CD4-positive, alpha-beta T cell treated with Interleukin-15 for 1 hour (primary cell): ENCODE results near the gene CFHR4.
"Not testable (repeated sequence)": the region's sequence is repeated elsewhere in the genome, so short reads cannot be mapped to it uniquely, and the experiment has no call there.

Experiments used
- DNase-seq: peaks from one replicate; pipeline ENCODE4 v3.0.0-alpha.2; 2020

The CFHR4 gene

DNA sequence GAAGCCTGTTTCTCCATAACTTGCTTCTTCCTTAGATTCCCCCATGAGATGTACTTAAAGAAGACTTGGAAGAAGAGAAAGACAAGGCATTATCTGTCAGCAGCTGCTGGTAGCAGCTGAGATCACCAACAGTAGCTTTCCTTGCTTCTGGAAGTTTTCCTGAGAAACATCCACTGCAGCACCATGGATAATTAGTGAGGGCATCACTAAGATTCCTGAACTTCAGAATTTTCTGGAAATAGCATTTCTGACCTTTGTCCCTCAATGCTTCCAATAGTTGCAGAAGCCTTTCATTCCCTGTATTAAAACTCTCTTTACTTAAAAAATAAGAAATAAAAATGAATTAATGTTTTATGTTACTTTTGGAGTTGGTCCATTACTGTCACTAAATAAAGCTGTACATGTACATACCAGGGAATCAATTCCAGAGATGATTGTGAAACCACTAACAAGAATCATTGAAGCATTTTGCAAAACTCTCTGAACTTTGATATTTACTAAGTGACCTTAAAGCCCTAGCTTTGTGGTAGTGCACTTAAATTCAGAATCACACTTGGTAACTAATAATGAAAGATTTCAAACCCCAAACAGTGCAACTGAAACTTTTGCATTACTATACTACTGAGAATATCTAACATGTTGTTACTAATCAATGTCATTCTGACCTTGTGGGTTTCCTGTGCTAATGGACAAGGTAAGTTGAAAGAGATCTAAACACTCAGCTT, at the start of gene CFHR4:
CFHR4 (plus strand) TSS at position 538 of the 725 bp plus-strand sequence; CDS start at position 637, 99 bp downstream.
- DNase-seq = no peak

DNA sequence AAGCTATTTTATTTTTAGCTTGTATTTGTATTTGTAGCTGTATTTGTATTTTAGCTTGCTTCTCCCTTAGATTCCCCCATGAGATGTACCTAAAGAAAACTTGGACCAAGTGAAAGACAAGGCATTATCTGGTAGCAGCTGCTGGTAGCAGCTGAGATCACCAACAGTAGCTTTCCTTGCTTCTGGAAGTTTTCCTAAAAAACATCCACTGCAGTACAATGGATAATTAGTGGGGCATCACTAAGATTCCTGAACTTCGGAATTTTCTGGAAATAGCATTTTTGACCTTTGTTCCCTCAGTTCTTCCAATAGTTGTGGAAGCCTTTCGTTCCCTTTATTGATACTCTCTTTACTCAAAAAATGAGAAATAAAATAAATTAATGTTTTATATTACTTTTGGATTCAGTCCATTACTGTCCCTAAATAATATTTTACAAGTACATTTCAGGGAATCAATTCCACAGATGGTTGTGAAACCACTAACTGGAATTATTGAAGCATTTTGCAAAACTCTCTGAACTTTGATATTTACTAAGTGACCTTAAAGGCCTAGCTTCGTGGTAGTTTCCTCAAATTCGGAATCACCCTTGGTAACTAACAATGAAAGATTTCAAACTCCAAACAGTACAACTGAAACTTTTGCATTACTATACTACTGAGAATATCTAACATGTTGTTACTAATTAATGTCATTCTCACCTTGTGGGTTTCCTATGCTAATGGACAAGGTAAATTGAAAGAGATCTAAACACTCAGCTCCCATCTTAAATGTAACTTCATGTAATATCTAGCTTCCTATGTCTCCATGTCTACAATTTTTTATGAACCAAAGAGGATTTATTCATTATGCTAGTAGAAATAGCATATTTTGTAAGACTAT, 38.0 kb upstream of the CFHR4 start:
- DNase-seq = not testable (repeated sequence)

DNA sequence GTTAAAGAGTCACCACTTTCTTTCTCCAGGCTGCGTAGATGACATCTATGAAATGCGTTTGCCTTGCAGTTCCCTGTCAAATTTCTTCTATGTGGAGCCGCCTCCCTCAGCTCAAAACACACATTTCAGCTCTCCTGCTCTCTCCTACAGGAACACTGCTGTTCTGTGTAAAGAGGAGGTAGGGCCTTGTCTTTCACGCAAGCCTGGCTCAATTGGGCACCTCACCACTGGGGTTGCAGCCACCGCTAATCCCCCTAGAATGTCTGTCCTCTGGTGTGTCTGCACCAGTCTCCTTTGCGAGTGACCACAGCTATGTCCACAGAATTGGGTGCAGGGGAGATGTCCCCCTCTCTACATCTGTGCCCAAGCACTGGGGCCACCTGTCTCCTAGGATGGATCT, 31.8 kb upstream of the CFHR4 start:
- DNase-seq = no peak

DNA sequence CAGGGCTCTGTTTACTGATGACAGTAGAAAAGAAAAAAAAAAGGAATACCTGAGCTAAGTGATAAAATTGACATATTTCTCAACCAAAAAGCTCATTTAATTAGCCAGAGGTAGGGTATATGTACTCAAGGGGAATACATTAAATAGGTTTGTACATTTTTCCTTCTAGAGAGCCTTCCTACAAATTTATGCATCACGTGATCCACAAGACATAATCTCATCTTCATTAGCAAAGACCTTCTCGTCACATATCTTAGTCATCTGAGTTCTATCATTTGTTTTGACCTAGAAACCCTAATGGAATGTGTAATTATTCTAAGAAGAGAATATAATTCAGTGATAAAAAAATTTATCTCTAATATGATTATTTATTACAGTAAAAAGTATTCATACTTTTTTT, 30.7 kb upstream of the CFHR4 start:
- no peak for DNase-seq

DNA sequence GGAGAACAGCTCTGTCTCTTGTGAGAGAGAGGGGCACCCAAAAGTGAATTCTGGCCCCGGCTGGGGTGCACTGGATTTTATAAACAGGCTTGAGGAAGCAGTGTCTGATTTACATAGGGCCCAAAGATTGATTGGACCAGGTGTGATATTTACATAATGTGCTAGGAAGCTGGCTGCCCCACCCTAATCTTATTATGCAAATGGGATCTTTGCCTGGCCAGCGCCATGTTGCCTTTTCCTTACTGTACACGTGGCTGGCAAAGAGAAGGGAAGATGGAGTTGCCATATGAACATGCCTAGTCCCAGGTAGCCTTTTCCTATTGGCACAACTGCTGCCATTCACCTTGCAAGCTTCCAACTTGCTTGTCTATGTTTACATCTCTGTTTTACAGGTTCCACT, 29.0 kb upstream of the CFHR4 start:
- no peak for DNase-seq

DNA sequence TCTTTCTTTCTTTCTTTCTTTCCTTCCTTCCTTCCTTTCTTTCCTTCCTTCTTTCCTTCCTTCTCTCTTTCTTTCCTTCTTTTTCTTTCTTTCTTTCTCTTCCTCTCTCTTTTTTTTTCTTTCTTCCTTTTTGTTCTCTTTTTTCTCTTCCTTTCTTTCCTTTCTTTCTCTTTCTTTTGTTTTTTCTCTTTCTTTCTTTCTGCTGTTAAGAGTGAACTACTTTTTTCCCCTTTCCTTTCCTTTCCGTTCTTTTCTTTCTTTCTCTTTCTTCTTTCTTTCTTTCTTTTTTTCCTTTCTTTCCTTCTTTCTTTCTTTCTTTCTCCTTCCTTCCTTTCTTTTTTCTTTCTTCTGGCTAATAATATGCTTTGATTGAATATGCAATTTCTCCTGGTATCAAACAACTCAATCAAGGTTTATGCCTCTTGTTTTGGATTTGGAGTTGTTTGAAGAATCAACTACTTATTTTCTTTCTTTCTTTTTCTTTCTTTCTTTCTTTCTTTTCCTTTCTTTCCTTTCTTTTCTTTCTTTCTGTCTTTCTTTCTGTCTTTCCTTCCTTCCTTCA, 27.4 kb upstream of the CFHR4 start:
- DNase-seq = no peak

DNA sequence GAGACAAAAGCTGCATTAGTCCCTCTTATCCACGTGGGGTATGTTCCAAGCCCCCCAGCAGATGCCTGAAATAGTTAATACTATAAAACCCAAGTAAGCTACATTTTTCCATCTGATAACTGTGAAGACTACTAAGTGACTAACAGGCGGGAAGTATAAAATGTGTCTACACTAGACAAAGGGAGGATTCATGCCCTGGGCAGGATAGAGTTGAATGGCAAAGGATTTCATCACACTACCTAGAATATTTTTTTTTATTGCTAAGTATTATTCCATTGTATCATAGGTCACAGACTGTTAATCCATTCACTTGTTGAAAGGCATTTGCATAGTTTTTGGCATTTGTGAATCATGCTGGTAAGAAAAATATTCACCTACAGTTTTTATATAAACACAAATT, 26.4 kb upstream of the CFHR4 start:
- no peak for DNase-seq

DNA sequence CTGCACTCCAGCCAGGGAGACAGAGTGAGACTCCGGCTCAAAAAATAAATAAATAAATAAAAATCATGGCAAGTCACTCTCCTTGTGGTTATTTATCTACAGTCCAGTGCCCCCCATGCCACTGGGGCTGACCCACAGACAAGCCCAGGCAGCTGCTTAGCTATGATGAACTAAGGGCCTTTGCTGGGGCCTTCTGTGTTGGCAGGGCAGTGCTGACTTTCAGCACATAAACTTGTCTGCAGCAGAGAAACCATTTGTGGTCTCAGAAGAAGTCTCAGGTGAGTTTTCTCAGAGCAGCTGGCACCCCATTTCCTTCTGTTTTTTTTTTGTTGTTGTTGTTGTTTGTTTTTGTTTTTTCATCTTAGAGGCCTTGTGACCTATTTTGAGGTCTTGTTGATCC, 20.9 kb upstream of the CFHR4 start:
- DNase-seq = no peak

DNA sequence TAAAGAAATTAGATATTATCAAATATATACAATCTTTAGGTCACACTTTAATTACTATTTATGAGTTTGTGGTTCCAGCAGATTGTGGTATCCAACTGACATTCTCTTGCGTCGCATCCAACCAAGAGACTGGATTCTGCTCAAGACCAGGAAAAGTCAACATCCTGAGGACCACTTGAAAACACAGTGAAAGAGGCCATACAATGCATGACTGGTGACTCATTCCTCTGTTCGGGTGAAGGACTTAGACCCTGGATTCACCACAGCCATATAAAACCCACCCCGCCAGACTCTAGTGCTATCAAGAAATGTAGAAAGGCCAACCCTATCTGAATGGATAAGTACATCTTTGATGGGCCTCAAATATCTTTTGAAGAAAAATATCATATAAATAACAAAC, 14.5 kb upstream of the CFHR4 start:
- no peak for DNase-seq

DNA sequence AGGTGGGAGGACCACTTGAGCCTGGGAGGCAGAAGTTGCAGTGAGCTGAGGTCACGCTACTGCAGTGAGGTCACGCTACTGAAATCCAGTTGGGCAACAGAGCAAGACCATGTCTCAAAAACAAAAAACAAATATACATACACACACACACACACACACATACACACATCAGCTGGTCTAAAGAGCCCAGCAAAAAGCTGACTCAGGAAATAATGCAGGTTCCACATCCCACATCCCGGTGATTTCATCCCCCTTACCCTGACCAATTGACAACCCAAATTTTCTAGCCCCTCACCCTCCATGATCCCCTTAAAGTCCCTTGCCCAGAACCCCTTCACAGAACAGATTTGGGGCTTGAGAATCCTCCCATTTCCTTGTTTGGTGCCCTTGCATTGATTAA, 11.9 kb upstream of the CFHR4 start:
- no peak for DNase-seq

DNA sequence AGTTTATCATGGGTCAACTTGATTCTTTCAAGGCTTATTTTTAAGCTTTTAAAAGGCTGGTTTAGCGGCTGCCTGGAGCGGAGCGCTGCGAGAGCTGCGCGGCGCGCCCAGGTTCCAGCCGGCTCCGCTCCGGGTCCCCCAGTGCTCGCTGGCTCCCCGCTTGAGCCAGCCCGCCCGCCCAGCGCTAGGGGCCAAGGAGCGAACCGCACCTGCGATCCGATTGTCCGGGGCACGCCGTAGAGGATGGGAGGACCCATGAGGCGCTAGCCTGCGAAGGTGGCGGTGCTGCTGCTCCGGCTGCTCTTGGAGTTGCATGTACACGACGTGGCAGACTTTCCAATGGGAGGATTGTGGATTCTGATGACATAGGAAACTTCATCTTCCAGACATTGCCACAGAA, 9.9 kb upstream of the CFHR4 start:
- no peak for DNase-seq

DNA sequence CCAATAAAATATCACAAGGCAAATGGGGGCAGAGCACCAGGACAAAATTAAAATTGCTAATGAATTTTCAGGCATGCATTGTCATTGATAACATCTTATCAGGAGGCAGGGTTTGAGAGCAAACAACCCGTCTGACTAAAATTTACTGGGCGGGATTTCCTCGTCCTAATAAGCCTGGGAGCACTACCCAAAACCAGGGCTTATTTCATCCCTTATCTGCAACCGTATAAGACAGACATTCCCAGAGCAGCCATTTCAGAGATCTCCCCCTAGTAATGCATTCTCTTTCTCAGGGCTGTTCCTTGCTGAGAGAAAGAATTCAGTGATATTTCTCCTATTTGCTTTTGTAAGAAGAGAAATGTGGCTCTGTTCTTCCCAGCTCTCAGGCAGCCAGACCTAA, 1.3 kb upstream of the CFHR4 start:
- DNase-seq = not testable (repeated sequence)

DNA sequence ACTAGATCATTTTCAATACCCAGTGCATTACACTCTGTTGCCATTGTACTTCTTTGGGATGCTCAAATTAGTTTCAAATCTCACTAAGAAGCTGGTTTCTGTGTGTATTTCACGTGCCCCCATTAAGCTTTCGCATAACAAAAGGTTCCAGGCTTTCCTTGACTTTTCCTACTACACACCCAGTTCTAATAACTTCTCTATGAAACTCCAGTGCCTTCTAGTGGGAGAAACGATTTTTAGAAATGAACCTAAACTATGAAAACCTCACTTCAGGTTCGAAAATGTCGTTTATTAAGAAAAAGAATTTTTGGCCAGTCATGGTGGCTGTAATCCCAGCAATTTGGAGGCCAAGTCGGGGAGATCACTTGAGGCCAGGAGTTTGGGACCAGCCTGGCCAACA, 2.8 kb downstream of the CFHR4 start:
- no peak for DNase-seq

DNA sequence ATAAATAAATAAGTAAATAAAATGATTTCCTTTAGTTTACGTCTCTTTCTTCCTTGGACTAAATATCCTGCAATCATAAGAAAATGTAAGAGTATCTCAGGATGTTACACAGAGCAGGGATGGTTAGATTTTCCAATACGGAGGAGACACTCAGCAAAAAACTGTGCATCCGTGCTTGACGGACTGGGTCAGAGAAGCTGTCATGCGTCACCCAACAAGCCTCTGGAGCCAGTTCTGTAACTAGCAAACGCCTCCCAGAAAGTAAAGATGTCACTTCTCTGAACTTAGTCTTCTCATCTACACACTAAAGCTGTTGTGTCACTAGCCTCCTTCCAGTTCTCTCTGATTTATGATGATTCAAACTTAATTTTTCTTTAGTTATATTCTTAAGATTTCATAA, 3.4 kb downstream of the CFHR4 start:
- DNase-seq = no peak

DNA sequence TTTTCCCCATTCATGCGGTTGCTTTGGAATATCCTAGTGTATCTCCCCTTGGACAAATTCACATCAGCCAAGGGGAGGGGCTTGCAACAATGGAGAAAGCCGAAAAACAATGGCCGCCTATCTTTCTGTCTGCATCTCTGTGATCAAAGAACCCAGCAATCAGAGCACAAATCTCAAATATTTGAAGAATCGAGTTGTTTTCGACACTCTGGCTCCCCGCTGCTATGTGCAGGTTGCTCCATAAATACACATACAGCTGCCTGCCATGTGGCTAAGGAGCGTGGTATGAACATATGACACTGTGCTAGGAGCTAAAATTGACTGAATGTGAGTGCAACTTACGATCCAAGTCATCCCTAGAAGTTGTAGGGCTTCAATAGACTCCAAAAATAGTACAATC, 8.5 kb downstream of the CFHR4 start:
- no peak for DNase-seq

DNA sequence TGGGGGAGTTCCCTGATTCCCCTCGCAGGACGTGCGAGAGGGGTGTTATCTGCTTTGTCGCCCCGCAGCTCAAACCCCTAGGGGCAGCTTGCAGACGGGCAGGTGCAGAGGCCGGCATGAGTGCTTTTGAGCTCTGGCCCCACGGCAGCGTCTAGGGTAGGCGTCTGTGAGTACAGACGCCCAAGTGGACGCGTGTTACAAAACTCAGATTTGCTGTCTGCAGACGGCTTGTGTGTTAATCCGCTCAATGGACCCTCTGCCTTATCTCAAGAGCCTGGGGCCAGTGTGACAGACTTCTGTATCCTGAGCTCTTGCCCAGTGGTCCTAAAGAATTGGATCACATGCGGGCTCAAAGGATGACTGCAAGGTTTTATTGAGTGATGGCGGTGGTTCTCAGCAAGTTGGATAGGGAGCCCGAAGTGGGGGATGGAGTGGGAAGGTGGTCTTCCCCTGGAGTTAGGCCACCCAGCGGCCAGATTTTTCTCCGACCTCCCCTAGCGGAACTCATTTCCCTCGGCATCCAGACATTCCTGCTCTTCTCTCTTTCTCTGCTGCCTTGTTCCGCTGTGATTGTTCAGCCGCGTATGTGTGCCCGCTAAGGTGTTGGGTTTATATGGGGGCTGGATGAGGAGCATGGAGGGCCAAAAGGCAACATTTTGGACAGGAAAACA, 9.4 kb downstream of the CFHR4 start:
- no peak for DNase-seq

DNA sequence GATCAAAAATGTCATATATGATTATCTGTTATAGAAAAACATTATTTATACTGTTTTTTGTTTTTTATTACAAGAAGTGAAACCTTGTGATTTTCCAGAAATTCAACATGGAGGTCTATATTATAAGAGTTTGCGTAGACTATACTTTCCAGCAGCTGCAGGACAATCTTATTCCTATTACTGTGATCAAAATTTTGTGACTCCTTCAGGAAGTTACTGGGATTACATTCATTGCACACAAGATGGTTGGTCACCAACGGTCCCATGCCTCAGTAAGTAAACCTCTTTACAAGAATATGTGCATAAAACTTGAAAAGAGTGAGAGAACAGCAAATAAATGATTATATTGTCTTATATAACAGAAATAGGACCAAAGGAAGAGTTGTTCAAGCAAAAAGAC, 14.5 kb downstream of the CFHR4 start:
- DNase-seq = no peak

DNA sequence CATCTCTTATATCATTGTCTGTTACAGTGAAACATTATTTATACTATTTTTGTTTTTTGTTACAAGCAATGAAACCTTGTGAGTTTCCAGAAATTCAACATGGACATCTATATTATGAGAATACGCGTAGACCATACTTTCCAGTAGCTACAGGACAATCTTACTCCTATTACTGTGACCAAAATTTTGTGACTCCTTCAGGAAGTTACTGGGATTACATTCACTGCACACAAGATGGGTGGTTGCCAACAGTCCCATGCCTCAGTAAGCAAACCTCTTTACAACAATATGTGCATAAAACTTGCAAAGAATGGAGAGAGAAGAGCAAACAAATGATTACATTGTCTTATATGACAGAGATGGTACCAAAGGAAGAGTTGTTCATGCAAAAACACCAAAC, 22.4 kb downstream of the CFHR4 start:
- no peak for DNase-seq

DNA sequence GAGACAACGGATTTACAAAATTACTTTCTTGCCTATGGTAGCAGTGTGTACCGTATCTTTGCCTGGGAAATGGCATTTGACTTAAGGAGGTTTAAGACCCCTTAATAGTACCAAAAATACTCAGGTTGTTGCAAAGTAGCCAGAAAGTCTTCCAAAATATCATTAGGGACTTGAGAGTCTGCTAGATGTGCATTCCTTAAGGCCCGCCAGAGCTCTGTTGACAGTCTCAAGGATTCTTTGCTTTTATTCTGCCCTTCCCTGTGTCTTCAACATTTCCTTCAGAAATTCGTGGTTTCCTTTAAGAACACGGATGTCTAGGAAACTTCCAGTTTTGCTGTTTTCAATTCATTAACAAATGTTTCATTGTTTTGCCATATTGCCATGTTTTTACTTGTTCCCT, 24.4 kb downstream of the CFHR4 start:
- DNase-seq = not testable (repeated sequence)

DNA sequence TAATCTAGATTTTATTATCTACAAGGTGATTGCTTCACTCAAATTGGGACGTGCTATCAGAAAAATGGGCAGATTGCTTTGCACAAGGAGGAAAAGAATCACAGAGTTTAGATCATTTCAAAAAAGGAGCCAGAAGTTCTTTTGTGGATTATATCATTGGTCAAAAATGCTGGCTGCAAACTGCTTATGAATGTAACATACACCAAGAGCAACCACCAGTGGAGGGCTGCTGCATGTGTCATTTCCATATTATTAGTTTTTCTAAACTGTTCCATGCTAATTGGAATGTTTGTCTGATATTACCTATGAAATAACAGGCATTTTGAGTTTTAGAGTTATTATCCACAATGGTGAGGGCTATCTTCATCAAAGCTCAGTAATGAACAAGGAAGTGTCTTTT, 39.0 kb downstream of the CFHR4 start:
- DNase-seq = not testable (repeated sequence)

DNA sequence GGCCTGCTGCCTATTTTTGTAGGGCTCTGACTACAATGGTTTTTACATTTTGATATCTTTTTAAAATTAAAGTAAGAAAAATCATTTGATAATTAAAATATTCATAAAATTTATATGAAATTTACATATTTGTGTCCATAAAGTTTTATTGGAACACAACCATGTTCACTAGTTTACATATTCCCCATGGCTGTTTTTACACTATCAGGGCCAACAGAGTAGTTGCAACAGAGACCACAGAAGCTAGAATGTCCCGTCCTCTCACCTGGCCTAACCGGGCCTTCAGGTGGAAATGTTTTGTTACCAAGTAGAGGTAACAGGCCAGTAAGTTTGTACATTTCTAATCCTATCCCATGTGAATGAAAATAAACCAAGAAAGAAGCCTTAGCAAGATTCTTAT, 45.0 kb downstream of the CFHR4 start:
- not testable (repeated sequence) for DNase-seq

DNA sequence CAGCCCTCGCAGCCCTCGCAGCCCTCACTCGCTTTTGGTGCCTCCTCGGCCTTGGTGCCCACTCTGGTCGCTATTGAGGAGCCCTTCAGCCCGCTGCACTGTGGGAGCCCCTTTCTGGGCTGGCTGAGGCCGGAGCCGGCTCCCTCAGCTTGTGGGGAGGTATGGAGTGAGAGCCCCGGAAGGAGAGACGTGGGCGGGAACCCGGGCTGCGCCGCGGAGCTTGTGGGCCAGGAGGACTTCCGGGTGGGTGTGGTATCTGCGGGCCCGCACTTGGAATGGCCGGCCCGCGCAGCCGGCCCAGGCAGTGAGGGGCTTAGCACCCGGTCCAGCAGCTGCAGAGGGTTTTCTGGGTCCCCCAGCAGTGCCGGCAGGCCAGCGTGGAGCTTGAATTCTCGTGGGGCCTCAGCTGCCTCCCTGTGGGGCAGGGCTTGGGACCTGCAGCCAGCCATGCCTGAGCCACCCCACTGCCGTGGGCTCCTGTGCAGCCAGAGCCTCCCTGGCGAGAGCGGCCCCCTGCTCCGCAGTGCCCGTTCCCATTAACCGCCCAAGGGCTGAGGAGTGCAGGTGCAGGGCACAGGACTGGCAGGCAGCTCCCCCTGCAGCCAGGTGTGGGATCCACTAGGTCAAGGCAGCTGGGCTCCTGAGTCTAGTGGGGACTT, 45.8 kb downstream of the CFHR4 start:
- no peak for DNase-seq

DNA sequence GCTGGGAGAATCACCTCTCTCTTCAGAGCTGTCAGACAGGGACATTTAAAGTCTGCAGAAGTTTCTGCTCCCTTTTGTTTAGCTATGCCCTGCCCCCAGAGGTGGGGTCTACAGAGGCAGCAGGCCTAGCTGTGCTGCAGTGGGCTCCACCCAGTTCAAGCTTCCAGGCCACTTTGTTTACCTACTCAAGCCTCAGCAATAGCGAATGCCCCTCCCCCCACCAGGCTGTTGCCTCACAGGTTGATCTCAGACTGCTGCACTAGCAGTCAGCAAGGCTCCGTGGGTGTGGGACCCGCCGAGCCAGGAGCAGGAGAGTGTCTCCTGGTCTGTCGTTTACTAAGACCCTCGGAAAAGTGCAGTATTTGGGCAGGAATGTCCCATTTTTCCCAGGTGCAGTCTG, 53.6 kb downstream of the CFHR4 start:
- not testable (repeated sequence) for DNase-seq
